GM23338 (cell line): ENCODE measurements around the gene UGDH. TPM values are rescaled to one million over a fixed set of nuclear protein-coding genes. Genes with fewer than 3 reads are reported as not detected.

Experiments used
- polyA plus RNA-seq: library from polyadenylated mRNA; unstranded; fragments of >200 nt; fragmentation: Nextera tagmentation; extraction: Ambion mirVana; gene quantifications from 2 replicates; pipeline ENCODE4 v1.2.1, GENCODE V29; 2016
- total RNA-seq: library from RNA; depleted of rRNA; stranded (reverse); fragments of >200 nt; shearing (Covaris generic); gene quantifications from 2 replicates; pipeline ENCODE4 v1.2.3, GENCODE V29; 2014; rRNA removed

Gene UGDH
- total and polyA plus RNA-seq, 2 experiments from 2014 or later, result 48.9 to 81.3 TPM

Other genes starting within 250 kb of the UGDH start
- 70.5 and 75.8 TPM in 2 replicates for gene RFC1, start 161.1 kb downstream of the UGDH start, total RNA-seq
- gene RFC1, start 161.1 kb downstream of the UGDH start, polyA plus RNA-seq, result 194 and 228 TPM in 2 replicates
- 0.03 TPM in 1 of 2 replicates, not detected in the other for gene KLB, start 120.5 kb downstream of the UGDH start, total RNA-seq
- 0.19 and 0.21 TPM in 2 replicates for gene KLB, start 120.5 kb downstream of the UGDH start, polyA plus RNA-seq
- 4,044 and 4,699 TPM in 2 replicates for gene RPL9, start 68.5 kb downstream of the UGDH start, total RNA-seq
- gene RPL9, start 68.5 kb downstream of the UGDH start, polyA plus RNA-seq, result 2,522 and 3,152 TPM in 2 replicates
- 18.7 and 28.8 TPM in 2 replicates for gene LIAS, start 68.4 kb downstream of the UGDH start, total RNA-seq
- gene LIAS, start 68.4 kb downstream of the UGDH start, polyA plus RNA-seq, result 17.5 and 18.2 TPM in 2 replicates
- gene SMIM14, start 111.4 kb upstream of the UGDH start, total RNA-seq, result 23.3 and 29.0 TPM in 2 replicates
- gene SMIM14, start 111.4 kb upstream of the UGDH start, polyA plus RNA-seq, result 52.6 and 54.6 TPM in 2 replicates
- gene UBE2K, start 170.7 kb upstream of the UGDH start, total RNA-seq, result 97.7 and 113 TPM in 2 replicates
- gene UBE2K, start 170.7 kb upstream of the UGDH start, polyA plus RNA-seq, result 192 and 207 TPM in 2 replicates